ENCODE results near the gene KIF1A.

DNA sequence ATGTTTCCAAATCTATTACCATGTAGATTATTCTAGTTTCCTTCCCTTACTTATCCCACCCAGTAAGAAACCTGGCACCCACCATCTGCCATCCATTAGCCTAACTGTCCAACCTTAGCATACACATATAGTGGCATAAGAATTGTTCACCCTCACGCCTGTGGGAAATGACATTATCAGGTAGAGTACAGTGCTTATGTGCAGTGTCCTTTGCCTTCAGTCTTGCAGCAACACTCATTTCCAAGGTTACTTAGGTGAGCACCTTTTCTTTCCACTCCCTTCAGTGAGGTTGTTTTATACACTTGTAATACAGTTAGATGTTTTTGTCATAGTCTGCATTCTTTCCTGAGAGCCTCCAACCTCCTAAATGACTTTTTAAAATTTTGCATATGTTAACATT, 155.4 kb downstream of the KIF1A start:
- TF ChIP-seq CREB1 (IDR thresholded peaks at IDR 0.05; ENCODE audit: low read depth) (no peak), TCF12 (IDR thresholded peaks at IDR 0.05; ENCODE audit: low read depth) (no peak), RAD21 (IDR thresholded peaks at IDR 0.05; ENCODE audit: low read depth) (no peak)

All from Ishikawa (cell line).